ENCODE data around the gene EXOC4. TPM values are rescaled to one million over a fixed set of nuclear protein-coding genes. Genes with fewer than 3 reads are reported as not detected.

Gene EXOC4
- total and polyA plus RNA-seq, 2 of the 13 experiments (the other 11 are each of a cell fraction or from before 2014, with no cell fraction given), result 22.5 to 39.0 TPM

DNA sequence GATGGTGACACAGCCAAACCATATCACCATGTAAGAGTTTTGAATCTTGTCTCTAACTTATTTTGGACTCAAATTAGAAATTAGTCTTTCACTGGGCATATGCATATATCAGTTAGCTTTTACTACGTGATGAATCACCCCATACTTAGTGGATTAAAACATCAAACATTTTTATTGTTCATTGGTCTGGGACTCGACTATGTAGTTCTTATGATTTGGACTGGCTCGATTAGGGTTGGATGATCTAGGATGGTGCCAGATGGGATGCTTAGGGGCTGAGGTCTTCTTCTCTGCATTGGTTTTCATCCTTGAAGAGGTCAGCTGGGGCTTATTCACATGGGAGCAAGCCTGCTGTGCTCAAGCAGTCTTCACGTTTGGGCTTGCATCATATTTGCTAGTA is 264.9 kb downstream of the EXOC4 start (continued):
- TF ChIP-seq, protein P1, sequence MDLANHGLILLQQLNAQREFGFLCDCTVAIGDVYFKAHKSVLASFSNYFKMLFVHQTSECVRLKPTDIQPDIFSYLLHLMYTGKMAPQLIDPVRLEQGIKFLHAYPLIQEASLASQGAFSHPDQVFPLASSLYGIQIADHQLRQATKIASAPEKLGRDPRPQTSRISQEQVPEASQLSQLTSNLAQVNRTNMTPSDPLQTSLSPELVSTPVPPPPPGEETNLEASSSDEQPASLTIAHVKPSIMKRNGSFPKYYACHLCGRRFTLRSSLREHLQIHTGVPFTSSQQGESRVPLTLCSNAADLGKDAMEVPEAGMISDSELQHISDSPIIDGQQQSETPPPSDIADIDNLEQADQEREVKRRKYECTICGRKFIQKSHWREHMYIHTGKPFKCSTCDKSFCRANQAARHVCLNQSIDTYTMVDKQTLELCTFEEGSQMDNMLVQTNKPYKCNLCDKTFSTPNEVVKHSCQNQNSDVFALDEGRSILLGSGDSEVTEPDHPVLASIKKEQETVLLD (CRISPR knock-in tag; IDR thresholded peaks at IDR 0.05; ENCODE audit: low read depth), result no peak
- TF ChIP-seq ZMAT3 (CRISPR knock-in tag; conservative IDR thresholded peaks at IDR 0.05), result no peak
- no peak for TF ChIP-seq SUZ12 (IDR thresholded peaks at IDR 0.05; ENCODE audit: low read depth, low read length)
- no peak for TF ChIP-seq CREM (IDR thresholded peaks at IDR 0.05)
- TF ChIP-seq CREM (CRISPR knock-in tag; IDR thresholded peaks at IDR 0.05), result no peak
- no peak for TF ChIP-seq ZNF720 (CRISPR knock-in tag; IDR thresholded peaks at IDR 0.05)
- no peak for TF ChIP-seq ZZZ3 (CRISPR knock-in tag; IDR thresholded peaks at IDR 0.05; ENCODE audit: borderline replicate concordance)
- no peak for TF ChIP-seq FOSL1 (CRISPR knock-in tag; IDR thresholded peaks at IDR 0.05; ENCODE audit: borderline replicate concordance)
- TF ChIP-seq TBL1XR1 (IDR thresholded peaks at IDR 0.05; ENCODE audit: borderline replicate concordance, low read length, partially characterized antibody), result no peak
- TF ChIP-seq, protein P2, sequence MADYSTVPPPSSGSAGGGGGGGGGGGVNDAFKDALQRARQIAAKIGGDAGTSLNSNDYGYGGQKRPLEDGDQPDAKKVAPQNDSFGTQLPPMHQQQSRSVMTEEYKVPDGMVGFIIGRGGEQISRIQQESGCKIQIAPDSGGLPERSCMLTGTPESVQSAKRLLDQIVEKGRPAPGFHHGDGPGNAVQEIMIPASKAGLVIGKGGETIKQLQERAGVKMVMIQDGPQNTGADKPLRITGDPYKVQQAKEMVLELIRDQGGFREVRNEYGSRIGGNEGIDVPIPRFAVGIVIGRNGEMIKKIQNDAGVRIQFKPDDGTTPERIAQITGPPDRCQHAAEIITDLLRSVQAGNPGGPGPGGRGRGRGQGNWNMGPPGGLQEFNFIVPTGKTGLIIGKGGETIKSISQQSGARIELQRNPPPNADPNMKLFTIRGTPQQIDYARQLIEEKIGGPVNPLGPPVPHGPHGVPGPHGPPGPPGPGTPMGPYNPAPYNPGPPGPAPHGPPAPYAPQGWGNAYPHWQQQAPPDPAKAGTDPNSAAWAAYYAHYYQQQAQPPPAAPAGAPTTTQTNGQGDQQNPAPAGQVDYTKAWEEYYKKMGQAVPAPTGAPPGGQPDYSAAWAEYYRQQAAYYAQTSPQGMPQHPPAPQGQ (CRISPR knock-in tag; IDR thresholded peaks at IDR 0.05; ENCODE audit: borderline replicate concordance), result no peak

DNA sequence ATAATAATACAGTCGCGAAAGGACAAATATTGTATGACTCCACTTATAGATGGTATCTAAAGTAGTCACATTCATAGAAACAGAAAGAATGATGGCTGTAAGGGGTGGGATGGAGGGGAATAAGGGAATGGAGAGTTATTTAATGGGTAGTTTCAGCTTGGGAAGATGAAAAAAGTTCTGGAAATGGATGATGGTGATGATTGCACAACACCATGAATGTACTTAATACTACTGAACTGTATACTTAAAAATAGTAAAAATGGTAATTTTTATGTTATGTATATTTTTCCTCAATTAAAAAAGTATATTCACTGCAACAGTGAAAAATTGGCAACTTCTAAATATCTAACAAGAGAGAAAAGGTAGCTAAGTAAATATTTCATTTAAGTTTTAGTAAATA is 265.8 kb downstream of the EXOC4 start:
- ATAC-seq, result no peak
- 100% methylated on average over 2 of the region's 2 CpGs for WGBS (ENCODE audit: low lambda C conversion rate)
- in situ Hi-C loops (cut with HindIII; ENCODE audit: extremely low pct_ligation_motif_present, low pct_unique_long_range_greater_than_20kb), result no loop called here
- no peak overlapping the region for H2AFZ ChIP-seq (ENCODE audit: low read length)
- H3K9me3 ChIP-seq (ENCODE audit: low read length), result no peaks in the 10 kb centered on the region
- BruUV-seq (replicated peaks), result no TSS peak
- 0 out of 2 replicates have a peak, but pooled peaks have one; percentile 54 for TF ChIP-seq CEBPB (IDR thresholded peaks at IDR 0.05; ENCODE audit: borderline replicate concordance, low read depth, low read length)
- TF ChIP-seq ZNF24 (IDR thresholded peaks at IDR 0.05), result no peak
- FAIRE-seq, result no peak
- no peak overlapping the region for H3K4me3 ChIP-seq (replicated peaks in 1 of 3; ENCODE audit: insufficient read depth in 1 of 3, low read depth in 2 of 3, low read length in 3 of 3)
- no peak for DNase-seq (ENCODE audit: low spot score)
- ChIA-PET POLR2A (no interaction called here), CTCF (ENCODE audit: low intra/inter-chr PET ratio, low total read pairs) (no interaction called here)
- no peaks in the 10 kb centered on the region for H3K79me2 ChIP-seq (ENCODE audit: insufficient read depth, low read length)
- no peak overlapping the region for H3K9ac ChIP-seq (ENCODE audit: insufficient read depth, low read depth, low read length)
- no peak overlapping the region for H3K4me2 ChIP-seq (ENCODE audit: low read depth, low read length)
- intact Hi-C loops (cut with micrococcal nuclease; ENCODE audit: unreplicated experiment), result no loop called here
- H4K20me1 ChIP-seq (ENCODE audit: insufficient read depth, low read length), result no peaks in the 10 kb centered on the region
- no peaks in the 10 kb centered on the region for H3K27me3 ChIP-seq (ENCODE audit: control insufficient read depth in 1 of 2, insufficient read depth in 2 of 2, low read length in 2 of 2)
- no peaks in the 10 kb centered on the region for H3K36me3 ChIP-seq (replicated peaks in 1 of 2; ENCODE audit: control insufficient read depth in 1 of 2, insufficient read depth in 2 of 2, low read length in 2 of 2)
- H3K4me1 ChIP-seq (ENCODE audit: insufficient read depth, low read length), result no peaks in the 10 kb centered on the region
- no peak overlapping the region for H3K27ac ChIP-seq (ENCODE audit: extremely low read length, insufficient read depth, low read length)

All from HepG2 (cell line).